ENCODE data around the gene HAT1.
A peak's percentile ranks its signal among the peaks of the same experiment; 100 is the strongest.
"Not testable (repeated sequence)": the region's sequence is repeated elsewhere in the genome, so short reads cannot be mapped to it uniquely, and the experiment has no call there.

The HAT1 gene

GRCh38 chr2:171985076-171985475 lies 62.8 kb downstream of the HAT1 start:
- no peak for TF ChIP-seq MYC (IDR thresholded peaks at IDR 0.05; ENCODE audit: low read depth, low read length)
- no peak for TF ChIP-seq POLR2A (IDR thresholded peaks at IDR 0.05; ENCODE audit: extremely low read depth, insufficient read length)
- no peak for TF ChIP-seq MAX (IDR thresholded peaks at IDR 0.05; ENCODE audit: low read depth, low read length)
- DNase-seq (ENCODE audit: low read depth), result no peak
- no peak overlapping the region for H3K4me3 ChIP-seq (ENCODE audit: low read depth, low read length)

GRCh38 chr2:171986778-171987177 lies 64.5 kb downstream of the HAT1 start:
- TF ChIP-seq MAX (IDR thresholded peaks at IDR 0.05; ENCODE audit: low read depth, low read length) (no peak), POLR2A (IDR thresholded peaks at IDR 0.05; ENCODE audit: extremely low read depth, insufficient read length) (no peak), MYC (IDR thresholded peaks at IDR 0.05; ENCODE audit: low read depth, low read length) (no peak)
- TF ChIP-seq, protein P1, sequence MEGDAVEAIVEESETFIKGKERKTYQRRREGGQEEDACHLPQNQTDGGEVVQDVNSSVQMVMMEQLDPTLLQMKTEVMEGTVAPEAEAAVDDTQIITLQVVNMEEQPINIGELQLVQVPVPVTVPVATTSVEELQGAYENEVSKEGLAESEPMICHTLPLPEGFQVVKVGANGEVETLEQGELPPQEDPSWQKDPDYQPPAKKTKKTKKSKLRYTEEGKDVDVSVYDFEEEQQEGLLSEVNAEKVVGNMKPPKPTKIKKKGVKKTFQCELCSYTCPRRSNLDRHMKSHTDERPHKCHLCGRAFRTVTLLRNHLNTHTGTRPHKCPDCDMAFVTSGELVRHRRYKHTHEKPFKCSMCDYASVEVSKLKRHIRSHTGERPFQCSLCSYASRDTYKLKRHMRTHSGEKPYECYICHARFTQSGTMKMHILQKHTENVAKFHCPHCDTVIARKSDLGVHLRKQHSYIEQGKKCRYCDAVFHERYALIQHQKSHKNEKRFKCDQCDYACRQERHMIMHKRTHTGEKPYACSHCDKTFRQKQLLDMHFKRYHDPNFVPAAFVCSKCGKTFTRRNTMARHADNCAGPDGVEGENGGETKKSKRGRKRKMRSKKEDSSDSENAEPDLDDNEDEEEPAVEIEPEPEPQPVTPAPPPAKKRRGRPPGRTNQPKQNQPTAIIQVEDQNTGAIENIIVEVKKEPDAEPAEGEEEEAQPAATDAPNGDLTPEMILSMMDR (IDR thresholded peaks at IDR 0.05; ENCODE audit: low read depth, low read length), result no peak
- no peak for DNase-seq (ENCODE audit: low read depth)
- H3K4me3 ChIP-seq (ENCODE audit: low read depth, low read length), result no peak overlapping the region

DNA sequence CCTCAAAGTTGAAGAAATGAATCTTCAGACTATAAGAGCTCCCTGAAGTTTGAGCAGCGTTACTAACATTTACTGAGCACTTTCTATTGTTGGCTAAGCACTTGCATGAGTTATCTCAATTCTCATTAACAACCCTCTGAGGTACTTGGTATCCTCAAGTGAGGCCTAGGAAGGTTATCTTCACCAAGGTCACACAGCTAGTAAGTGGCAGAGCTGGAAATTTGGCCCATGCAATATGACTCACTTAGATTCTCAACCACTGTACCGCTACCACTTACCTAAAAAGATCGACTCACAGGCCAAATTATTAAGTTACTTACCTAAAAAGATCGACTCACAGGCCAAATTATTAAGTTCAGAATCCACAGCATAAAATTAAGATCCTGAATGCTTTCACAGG lies 68.8 kb downstream of the HAT1 start:
- TF ChIP-seq MAX (IDR thresholded peaks at IDR 0.05; ENCODE audit: low read depth, low read length), result no peak
- no peak for TF ChIP-seq MYC (IDR thresholded peaks at IDR 0.05; ENCODE audit: low read depth, low read length)
- TF ChIP-seq POLR2A (IDR thresholded peaks at IDR 0.05; ENCODE audit: extremely low read depth, insufficient read length), result no peak
- TF ChIP-seq, protein P1 (IDR thresholded peaks at IDR 0.05; ENCODE audit: low read depth, low read length), result no peak
- no peak for DNase-seq (ENCODE audit: low read depth)
- no peak overlapping the region for H3K4me3 ChIP-seq (ENCODE audit: low read depth, low read length)

DNA sequence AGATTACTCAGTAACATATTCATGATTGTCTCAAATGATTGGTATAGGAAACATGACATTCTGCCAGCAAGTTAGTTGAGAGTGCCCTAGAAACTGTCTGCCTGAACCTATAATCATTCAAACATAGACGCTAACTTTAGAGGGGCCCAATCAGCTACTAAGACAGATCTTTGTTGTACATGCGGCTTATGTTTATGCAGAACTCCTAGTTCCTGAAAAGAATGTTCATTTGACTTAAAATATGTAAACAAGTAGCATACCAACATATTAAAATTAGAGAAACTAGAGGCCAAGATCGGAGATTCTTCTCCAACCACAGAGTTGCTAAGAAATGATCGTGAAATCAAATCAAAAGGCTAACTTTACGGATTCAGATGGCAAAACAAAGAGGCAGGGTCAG lies 73.3 kb downstream of the HAT1 start:
- TF ChIP-seq, protein P1 (IDR thresholded peaks at IDR 0.05; ENCODE audit: low read depth, low read length), result no peak
- TF ChIP-seq POLR2A (IDR thresholded peaks at IDR 0.05; ENCODE audit: extremely low read depth, insufficient read length), result no peak
- TF ChIP-seq MYC (IDR thresholded peaks at IDR 0.05; ENCODE audit: low read depth, low read length), result no peak
- no peak for TF ChIP-seq MAX (IDR thresholded peaks at IDR 0.05; ENCODE audit: low read depth, low read length)
- DNase-seq (ENCODE audit: low read depth), result no peak
- no peak overlapping the region for H3K4me3 ChIP-seq (ENCODE audit: low read depth, low read length)

- TF ChIP-seq MYC (IDR thresholded peaks at IDR 0.05; ENCODE audit: low read depth, low read length), result no peak
- no peak for TF ChIP-seq MAX (IDR thresholded peaks at IDR 0.05; ENCODE audit: low read depth, low read length)
- TF ChIP-seq POLR2A (IDR thresholded peaks at IDR 0.05; ENCODE audit: extremely low read depth, insufficient read length), result no peak
- TF ChIP-seq, protein P1 (IDR thresholded peaks at IDR 0.05; ENCODE audit: low read depth, low read length), result no peak
- H3K4me3 ChIP-seq (ENCODE audit: low read depth, low read length), result no peak overlapping the region
- no peak for DNase-seq (ENCODE audit: low read depth)
Observed at GRCh38 chr2:171996021-171996420, 73.8 kb downstream of the HAT1 start.

DNA sequence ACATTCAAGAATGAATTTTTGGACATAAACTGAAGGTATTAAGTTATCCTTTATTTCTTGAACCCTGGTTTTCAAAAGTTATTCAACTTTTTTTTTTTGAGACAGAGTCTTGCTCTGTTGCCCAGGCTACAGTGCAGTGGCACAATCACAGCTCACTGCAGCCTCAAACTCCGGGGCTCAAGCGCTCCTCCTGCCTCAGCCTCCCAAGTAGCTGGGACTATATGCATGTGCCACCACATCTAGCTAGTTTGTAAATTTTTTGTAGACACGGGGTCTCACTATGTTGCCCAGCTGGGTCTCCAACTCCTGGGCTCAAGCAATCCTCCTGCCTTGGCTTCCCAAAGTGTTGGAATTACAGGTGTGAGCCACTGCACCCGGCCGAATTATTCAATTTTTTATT lies 74.8 kb downstream of the HAT1 start:
- not testable (repeated sequence) for H3K4me3 ChIP-seq (ENCODE audit: low read depth, low read length); DNase-seq (ENCODE audit: low read depth)

GRCh38 chr2:171999161-171999560 lies 76.9 kb downstream of the HAT1 start:
- DNase-seq (ENCODE audit: low read depth), result no peak
- TF ChIP-seq POLR2A (IDR thresholded peaks at IDR 0.05; ENCODE audit: extremely low read depth, insufficient read length), result no peak
- no peak for TF ChIP-seq MYC (IDR thresholded peaks at IDR 0.05; ENCODE audit: low read depth, low read length)
- TF ChIP-seq MAX (IDR thresholded peaks at IDR 0.05; ENCODE audit: low read depth, low read length), result no peak
- TF ChIP-seq, protein P1 (IDR thresholded peaks at IDR 0.05; ENCODE audit: low read depth, low read length), result no peak
- peak overlapping the region; percentile 70 for H3K4me3 ChIP-seq (ENCODE audit: low read depth, low read length)
